ENCODE results near the gene CACNA1D. TPM values are rescaled to one million over a fixed set of nuclear protein-coding genes. Genes with fewer than 3 reads are reported as not detected.

Gene CACNA1D
- total RNA-seq, 1 donor from 2014 or later, result 1.1 TPM

- Mint-ChIP-seq H3K4me1 (no peaks in the 10 kb centered on the region), H3K36me3 (ENCODE audit: low read depth) (no peaks in the 10 kb centered on the region), H3K9me3 (no peaks in the 10 kb centered on the region), H3K4me3 (no peak overlapping the region), H3K27me3 (ENCODE audit: low read depth) (peaks cover 3% of the 10 kb centered on the region), H3K27ac (ENCODE audit: unreplicated experiment) (no peak overlapping the region)
- DNase-seq (ENCODE audit: low read depth, low spot score), result no peak
- no peak for TF ChIP-seq CTCF (conservative IDR thresholded peaks at IDR 0.05)
Measured at GRCh38 chr3:53694666-53695323, 200.4 kb downstream of the CACNA1D start.

DNA sequence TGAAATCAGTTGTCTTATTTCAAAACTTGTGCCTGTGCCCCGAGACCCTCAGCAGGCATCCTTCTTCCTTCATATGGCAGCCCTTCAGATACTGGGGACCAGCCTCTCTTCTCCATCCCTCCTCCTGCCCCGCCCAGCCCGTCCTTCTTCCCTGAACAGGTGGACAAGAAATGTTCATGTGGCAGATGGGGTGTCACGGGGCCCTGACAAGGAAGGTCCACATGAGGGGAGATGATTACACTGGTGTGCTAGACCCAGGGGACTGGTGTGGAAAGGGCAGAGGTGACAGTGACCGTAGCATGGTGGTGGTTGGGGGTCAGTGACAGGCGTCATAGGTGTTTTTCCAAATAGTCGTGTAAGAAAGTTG is 200.9 kb downstream of the CACNA1D start:
- Mint-ChIP-seq H3K4me3 (no peak overlapping the region), H3K36me3 (ENCODE audit: low read depth) (no peaks in the 10 kb centered on the region), H3K9me3 (no peaks in the 10 kb centered on the region), H3K27me3 (ENCODE audit: low read depth) (peaks cover 3% of the 10 kb centered on the region), H3K27ac (ENCODE audit: unreplicated experiment) (no peak overlapping the region), H3K4me1 (no peaks in the 10 kb centered on the region)
- TF ChIP-seq CTCF (conservative IDR thresholded peaks at IDR 0.05), result no peak
- DNase-seq (ENCODE audit: low read depth, low spot score), result no peak

GRCh38 chr3:53696401-53697172 is 202.2 kb downstream of the CACNA1D start:
- H3K27ac Mint-ChIP-seq (ENCODE audit: unreplicated experiment), result no peak overlapping the region
- H3K4me3 Mint-ChIP-seq, result no peak overlapping the region
- no peak for TF ChIP-seq CTCF (conservative IDR thresholded peaks at IDR 0.05)
- H3K36me3 Mint-ChIP-seq (ENCODE audit: low read depth), result no peaks in the 10 kb centered on the region
- DNase-seq (ENCODE audit: low read depth, low spot score), result no peak
- H3K27me3 Mint-ChIP-seq (ENCODE audit: low read depth), result peaks cover 3% of the 10 kb centered on the region
- no peaks in the 10 kb centered on the region for H3K4me1 Mint-ChIP-seq
- no peaks in the 10 kb centered on the region for H3K9me3 Mint-ChIP-seq

GRCh38 chr3:53700441-53700840 is 206.0 kb downstream of the CACNA1D start:
- H3K4me1 Mint-ChIP-seq, result no peaks in the 10 kb centered on the region
- H3K27me3 Mint-ChIP-seq (ENCODE audit: low read depth), result no peaks in the 10 kb centered on the region
- no peak overlapping the region for H3K27ac Mint-ChIP-seq (ENCODE audit: unreplicated experiment)
- H3K9me3 Mint-ChIP-seq, result no peaks in the 10 kb centered on the region
- TF ChIP-seq CTCF (conservative IDR thresholded peaks at IDR 0.05), result no peak
- H3K4me3 Mint-ChIP-seq, result no peak overlapping the region
- no peaks in the 10 kb centered on the region for H3K36me3 Mint-ChIP-seq (ENCODE audit: low read depth)
- no peak for DNase-seq (ENCODE audit: low read depth, low spot score)

DNA sequence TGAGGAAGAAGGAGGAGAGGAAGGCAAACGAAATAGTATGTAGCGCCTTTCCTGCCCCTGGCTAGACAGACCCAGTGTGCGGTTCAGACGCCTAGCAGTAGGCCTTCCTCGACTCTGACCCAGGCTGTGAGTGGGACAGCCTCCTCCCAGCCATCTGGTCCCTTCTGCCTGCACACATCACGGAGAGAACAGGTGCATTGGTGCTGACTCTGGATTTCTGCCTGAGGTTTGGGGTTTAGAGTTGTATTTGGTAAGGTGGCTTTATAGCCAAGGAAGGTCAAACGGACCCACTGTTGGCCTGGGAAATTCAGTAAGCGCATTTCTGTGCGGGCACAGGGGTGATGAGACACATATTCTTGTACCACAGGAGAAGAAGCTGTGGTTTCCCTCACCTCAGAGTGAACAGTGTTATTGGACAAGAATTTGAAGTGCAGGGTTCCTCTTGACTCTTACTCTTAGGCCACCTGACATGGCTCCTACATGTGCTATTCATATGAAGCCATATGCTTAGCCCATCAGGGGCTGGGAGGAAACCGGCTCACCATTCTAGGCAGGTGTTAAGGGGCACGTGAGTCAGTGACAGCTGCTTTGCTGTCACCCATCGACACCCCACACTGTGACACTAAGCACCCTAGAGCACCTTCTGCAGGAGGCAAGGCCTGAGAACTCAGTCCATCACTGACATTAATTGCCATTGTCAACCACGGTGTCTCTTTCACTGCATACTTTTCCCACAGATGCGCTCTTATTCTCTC is 208.5 kb downstream of the CACNA1D start:
- H3K4me3 Mint-ChIP-seq, result no peak overlapping the region

More for the DNA sequence above, 208.5 kb downstream of the CACNA1D start:
- Mint-ChIP-seq H3K27me3 (ENCODE audit: low read depth) (no peaks in the 10 kb centered on the region), H3K27ac (ENCODE audit: unreplicated experiment) (no peak overlapping the region), H3K4me1 (no peaks in the 10 kb centered on the region), H3K36me3 (ENCODE audit: low read depth) (no peaks in the 10 kb centered on the region), H3K9me3 (no peaks in the 10 kb centered on the region)
- no peak for DNase-seq (ENCODE audit: low read depth, low spot score)
- no peak for TF ChIP-seq CTCF (conservative IDR thresholded peaks at IDR 0.05)

Measured in neural crest cell (in vitro differentiated cells).